Measurements from ENCODE around the gene TULP3. TPM values are rescaled to one million over a fixed set of nuclear protein-coding genes. Genes with fewer than 3 reads are reported as not detected.

Gene TULP3
- total RNA-seq, 1 experiment from 2014 or later = 54.6 TPM

DNA sequence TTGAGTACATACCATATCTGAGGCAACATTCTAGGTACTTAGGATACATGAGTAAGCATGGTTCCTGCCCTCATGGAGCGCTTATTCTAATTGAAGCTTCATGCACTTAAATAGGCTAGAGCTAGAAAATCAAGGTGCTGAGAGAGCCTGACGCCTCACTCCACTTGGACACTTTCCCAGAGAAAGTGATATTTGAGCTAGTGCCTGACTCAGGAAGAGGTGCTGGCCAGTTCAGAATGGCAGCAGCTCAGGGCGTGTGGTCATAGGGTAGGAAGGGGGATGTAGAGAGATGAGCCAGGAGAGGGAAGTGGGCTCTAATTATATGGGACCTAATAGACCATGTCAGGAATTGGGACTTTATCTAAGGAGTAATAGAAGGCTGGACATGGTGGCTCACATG lies 33.3 kb downstream of the TULP3 start:
- BruUV-seq (replicated peaks) = no TSS peak
- Histone ChIP-seq H3K4me3 (no peak overlapping the region), H3K4me1 (replicated peaks; ENCODE audit: insufficient read depth) (no peaks in the 10 kb centered on the region), H3K9me3 (ENCODE audit: insufficient read depth, low read depth) (no peaks in the 10 kb centered on the region), H3K27ac (no peak overlapping the region), H3K9me2 (ENCODE audit: insufficient read depth) (no peaks in the 10 kb centered on the region), H3F3A (ENCODE audit: insufficient read depth, low read depth) (no peaks in the 10 kb centered on the region), H4K20me1 (ENCODE audit: insufficient read depth) (no peaks in the 10 kb centered on the region), H3K4me2 (no peak overlapping the region), H2AFZ (no peak overlapping the region), H3K79me2 (ENCODE audit: low read depth) (no peaks in the 10 kb centered on the region), H3K27me3 (ENCODE audit: insufficient read depth, low read depth) (no peaks in the 10 kb centered on the region), H3K36me3 (ENCODE audit: low read depth) (peaks cover 31% of the 10 kb centered on the region; the same call in 1 of the 2 replicates)
- no peak for TF ChIP-seq EZH2 (IDR thresholded peaks at IDR 0.05; ENCODE audit: low read depth)
- TF ChIP-seq, protein P1, sequence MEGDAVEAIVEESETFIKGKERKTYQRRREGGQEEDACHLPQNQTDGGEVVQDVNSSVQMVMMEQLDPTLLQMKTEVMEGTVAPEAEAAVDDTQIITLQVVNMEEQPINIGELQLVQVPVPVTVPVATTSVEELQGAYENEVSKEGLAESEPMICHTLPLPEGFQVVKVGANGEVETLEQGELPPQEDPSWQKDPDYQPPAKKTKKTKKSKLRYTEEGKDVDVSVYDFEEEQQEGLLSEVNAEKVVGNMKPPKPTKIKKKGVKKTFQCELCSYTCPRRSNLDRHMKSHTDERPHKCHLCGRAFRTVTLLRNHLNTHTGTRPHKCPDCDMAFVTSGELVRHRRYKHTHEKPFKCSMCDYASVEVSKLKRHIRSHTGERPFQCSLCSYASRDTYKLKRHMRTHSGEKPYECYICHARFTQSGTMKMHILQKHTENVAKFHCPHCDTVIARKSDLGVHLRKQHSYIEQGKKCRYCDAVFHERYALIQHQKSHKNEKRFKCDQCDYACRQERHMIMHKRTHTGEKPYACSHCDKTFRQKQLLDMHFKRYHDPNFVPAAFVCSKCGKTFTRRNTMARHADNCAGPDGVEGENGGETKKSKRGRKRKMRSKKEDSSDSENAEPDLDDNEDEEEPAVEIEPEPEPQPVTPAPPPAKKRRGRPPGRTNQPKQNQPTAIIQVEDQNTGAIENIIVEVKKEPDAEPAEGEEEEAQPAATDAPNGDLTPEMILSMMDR (conservative IDR thresholded peaks at IDR 0.05) = no peak
- no peak for DNase-seq
- POLR2A ChIA-PET (ENCODE audit: unreplicated experiment) = interaction anchor here (0.6 kb wide), 1 partner anchor 128 kb away, joined by 3 read pairs; no protein-coding TSS in a partner anchor
- intact Hi-C loops (cut with micrococcal nuclease; ENCODE audit: unreplicated experiment) = no loop called here
- CTCF ChIA-PET = no interaction called here

DNA sequence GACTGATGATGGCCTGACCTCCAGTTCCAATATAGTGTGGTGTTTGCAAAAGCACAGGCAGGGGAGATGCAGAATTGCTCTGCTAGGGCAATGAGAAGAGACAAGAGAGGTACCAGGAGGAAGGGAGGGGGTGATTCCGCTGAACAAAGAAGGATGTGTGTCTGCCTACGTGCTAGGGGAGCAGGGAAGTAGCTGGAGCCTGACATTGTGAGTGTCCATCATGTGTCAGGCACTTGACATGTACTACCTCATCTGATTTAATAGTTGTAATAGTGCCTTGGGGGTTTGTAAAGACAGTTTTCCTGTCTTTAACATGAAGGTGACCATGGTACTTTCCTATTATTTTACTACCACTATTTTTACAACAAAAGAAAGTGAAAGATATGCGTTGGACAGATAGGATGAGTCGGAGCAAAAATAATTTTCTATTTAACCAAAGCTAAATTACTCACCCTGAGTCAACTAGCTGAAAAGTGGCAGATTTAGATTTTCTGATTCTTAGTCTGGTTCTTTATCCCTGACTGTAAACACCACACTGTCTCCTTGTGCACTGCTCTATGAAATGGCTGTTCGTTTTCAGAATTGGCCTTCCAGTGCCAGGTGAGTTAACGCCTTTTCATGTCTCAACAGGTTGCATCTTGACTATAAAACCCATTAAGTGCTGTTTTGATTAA lies 34.8 kb downstream of the TULP3 start:
- H3K9me3 ChIP-seq (ENCODE audit: insufficient read depth, low read depth) = no peaks in the 10 kb centered on the region
- no peak for DNase-seq
- TF ChIP-seq, protein P1 (conservative IDR thresholded peaks at IDR 0.05) = no peak
- TF ChIP-seq EZH2 (IDR thresholded peaks at IDR 0.05; ENCODE audit: low read depth) = no peak
- H4K20me1 ChIP-seq (ENCODE audit: insufficient read depth) = no peaks in the 10 kb centered on the region
- no TSS peak for BruUV-seq (replicated peaks)
- ChIA-PET CTCF (no interaction called here), POLR2A (ENCODE audit: unreplicated experiment) (interaction anchor here (0.6 kb wide), 1 partner anchor 55 kb away, joined by 4 read pairs; no protein-coding TSS in a partner anchor)
- H2AFZ ChIP-seq = no peak overlapping the region
- H3K4me3 ChIP-seq = no peak overlapping the region
- intact Hi-C loops (cut with micrococcal nuclease; ENCODE audit: unreplicated experiment) = no loop called here
- no peaks in the 10 kb centered on the region for H3K9me2 ChIP-seq (ENCODE audit: insufficient read depth)
- H3K4me1 ChIP-seq (replicated peaks; ENCODE audit: insufficient read depth) = no peaks in the 10 kb centered on the region
- H3F3A ChIP-seq (ENCODE audit: insufficient read depth, low read depth) = no peaks in the 10 kb centered on the region
- no peak overlapping the region for H3K27ac ChIP-seq
- H3K4me2 ChIP-seq = no peak overlapping the region
- no peaks in the 10 kb centered on the region for H3K27me3 ChIP-seq (ENCODE audit: insufficient read depth, low read depth)
- H3K36me3 ChIP-seq (ENCODE audit: low read depth) = peaks cover 31% of the 10 kb centered on the region; the same call in 1 of the 2 replicates
- H3K79me2 ChIP-seq (ENCODE audit: low read depth) = no peaks in the 10 kb centered on the region

DNA sequence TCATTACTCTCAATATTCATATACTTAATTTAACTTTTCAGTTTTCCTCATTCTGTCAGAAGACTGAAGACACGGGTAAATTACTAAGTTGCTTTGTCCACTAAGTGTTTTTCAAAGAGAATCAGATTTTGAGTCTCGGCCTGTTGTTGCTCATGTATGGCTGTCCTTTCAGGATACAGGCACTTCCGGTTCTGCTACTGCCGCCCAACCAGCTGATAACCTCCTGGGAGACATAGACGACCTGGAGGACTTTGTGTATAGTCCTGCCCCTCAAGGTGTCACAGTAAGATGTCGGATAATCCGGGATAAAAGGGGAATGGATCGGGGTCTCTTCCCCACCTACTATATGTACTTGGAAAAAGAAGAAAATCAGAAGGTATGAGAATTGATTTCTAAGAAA lies 40.2 kb downstream of the TULP3 start:
- Histone ChIP-seq H3K4me3 (no peak overlapping the region), H3K9me2 (ENCODE audit: insufficient read depth) (no peaks in the 10 kb centered on the region), H3K27ac (no peak overlapping the region), H3K27me3 (ENCODE audit: insufficient read depth, low read depth) (no peaks in the 10 kb centered on the region), H3K36me3 (ENCODE audit: low read depth) (peaks cover 22% of the 10 kb centered on the region; the same call in 1 of the 2 replicates), H3K9me3 (ENCODE audit: insufficient read depth, low read depth) (no peaks in the 10 kb centered on the region), H3F3A (ENCODE audit: insufficient read depth, low read depth) (no peaks in the 10 kb centered on the region), H3K4me1 (replicated peaks; ENCODE audit: insufficient read depth) (no peaks in the 10 kb centered on the region), H2AFZ (no peak overlapping the region), H3K4me2 (no peak overlapping the region), H3K79me2 (ENCODE audit: low read depth) (no peaks in the 10 kb centered on the region), H4K20me1 (ENCODE audit: insufficient read depth) (no peaks in the 10 kb centered on the region)
- BruUV-seq (replicated peaks) = no TSS peak
- ChIA-PET CTCF (no interaction called here), POLR2A (ENCODE audit: unreplicated experiment) (no interaction called here)
- TF ChIP-seq, protein P1 (conservative IDR thresholded peaks at IDR 0.05) = no peak
- TF ChIP-seq EZH2 (IDR thresholded peaks at IDR 0.05; ENCODE audit: low read depth) = no peak
- no peak for DNase-seq
- intact Hi-C loops (cut with micrococcal nuclease; ENCODE audit: unreplicated experiment) = no loop called here

Data from PC-9 (cell line).